NCI-H82 treated with DMSO at 0.1 percent for 48 hours (cell line): ENCODE results near the gene IQGAP3.

Experiments
- DNase-seq: peaks from one replicate; lab custom pipeline; 2025; ENCODE audit not compliant: unreplicated experiment; lab: John Stamatoyannopoulos, UW

IQGAP3 gene

GRCh38 chr1:156484480-156485058 lies 87.8 kb downstream of the IQGAP3 start:
- DNase-seq: no peak

DNA sequence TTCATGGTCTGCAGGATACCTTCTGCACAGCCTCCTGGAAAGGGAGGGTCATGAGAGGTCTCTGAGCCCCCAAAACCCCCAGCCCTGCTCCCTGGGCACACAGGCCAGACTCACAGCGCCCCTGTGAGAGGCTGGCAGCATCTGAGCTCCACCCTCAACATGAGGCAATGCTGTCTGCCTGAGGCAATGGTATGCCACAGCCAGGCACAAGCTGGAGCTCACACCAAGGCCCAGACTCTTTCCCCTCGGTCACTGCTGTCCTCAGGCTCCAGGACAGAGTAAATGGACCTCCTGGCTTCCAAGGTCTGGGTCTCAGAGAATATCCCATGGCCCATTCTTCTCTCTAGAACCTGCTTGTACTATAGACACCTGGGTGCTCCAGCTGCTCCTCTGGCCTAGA lies 89.0 kb downstream of the IQGAP3 start:
- DNase-seq: no peak

- DNase-seq: no peak
These were observed 90.1 kb downstream of the IQGAP3 start for GRCh38 chr1:156482276-156482675.

DNA sequence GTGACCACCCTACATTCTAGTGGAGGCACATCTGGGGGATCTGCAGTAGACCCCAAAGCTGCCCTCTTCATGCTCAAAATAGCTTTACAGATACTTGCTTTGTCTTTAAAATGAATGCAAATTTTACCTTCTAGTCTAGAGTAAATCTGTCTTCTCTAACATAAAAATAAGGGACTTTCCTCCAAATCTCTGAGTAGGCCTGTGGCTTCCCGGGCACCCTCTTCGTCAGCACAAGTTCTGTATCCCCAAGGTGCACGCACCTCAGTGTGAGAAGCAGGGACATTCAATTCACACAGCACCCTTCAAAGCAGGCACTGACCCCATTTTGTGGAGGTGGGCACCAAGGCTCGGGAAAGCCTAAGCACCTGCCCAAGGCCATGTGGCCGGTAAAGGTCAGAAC lies 90.8 kb downstream of the IQGAP3 start:
- no peak for DNase-seq

DNA sequence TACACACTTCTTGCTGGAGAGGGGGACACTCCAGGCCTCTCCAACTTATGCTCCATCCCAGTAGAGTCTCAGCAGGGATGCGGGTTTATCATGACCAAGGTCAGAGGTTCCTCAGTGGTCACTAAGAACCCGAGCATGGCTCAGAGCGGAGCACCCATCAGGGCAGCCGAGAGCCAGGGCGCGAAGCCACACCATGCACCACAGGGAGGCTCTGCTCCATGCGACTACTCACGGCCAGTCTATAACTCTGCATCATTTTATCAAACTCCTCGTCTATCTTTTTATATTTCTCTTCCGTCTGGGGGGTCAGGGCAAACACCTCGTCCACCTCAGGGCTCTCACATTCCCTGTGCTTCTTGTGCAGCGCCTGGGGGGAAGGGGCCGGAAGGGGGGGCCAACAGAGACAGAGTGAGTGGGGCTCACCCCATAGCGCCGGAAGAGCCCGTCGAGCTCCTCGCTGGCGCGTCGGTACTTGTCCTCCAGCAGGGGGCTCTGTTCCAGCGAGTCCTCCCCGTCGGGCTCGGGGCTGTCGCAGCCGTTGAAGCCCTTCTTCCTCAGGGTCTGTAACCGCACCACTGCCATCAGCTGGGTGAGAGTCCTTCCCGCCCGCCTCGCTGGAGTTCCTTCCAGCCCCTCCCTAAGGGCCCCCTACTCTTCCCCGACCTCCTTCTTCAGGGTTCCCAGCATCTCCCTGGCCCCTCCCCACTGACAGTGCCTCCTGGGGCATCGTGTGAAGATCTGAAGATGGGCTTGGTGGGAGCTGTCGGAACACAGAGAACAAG lies 91.8 kb downstream of the IQGAP3 start:
- DNase-seq: peak; percentile 48

DNA sequence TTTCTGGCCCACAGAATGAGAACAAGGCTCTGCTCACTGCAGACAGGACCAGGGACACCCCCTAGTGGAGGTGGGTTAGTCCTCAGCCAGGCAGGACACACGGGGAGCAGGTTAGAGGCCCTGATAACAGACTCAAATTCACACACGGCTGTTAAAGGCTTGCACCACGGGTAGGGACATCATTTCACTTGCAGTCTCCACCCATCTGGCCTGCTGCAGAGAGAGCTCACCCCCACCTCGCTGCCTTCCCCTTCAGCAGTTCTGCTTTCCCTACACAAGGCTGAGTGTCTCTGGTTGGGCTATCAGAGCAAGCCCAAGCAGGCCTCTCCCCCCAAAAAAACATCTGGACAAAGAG lies 92.4 kb downstream of the IQGAP3 start:
- no peak for DNase-seq

- no peak for DNase-seq
These were observed 93.0 kb downstream of the IQGAP3 start for GRCh38 chr1:156479093-156480015.

DNA sequence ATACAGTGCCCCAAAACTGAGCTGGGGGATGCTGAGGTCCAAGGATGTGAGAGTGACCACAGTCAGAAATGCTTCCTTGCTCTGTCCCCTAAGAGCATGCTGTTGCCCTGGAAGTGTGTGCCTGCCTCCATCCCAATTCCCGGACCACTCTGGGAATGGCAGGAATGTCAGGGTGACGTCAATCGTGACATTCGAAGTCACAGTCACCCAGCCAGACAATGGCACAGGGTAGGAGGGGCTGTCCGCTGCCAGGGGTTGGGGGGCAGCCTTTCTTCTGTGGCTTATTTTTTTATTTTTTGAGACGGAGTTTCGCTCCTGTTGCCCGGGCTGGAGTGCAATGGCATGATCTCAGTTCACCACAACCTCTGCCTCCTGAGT lies 94.1 kb downstream of the IQGAP3 start:
- no peak for DNase-seq

DNA sequence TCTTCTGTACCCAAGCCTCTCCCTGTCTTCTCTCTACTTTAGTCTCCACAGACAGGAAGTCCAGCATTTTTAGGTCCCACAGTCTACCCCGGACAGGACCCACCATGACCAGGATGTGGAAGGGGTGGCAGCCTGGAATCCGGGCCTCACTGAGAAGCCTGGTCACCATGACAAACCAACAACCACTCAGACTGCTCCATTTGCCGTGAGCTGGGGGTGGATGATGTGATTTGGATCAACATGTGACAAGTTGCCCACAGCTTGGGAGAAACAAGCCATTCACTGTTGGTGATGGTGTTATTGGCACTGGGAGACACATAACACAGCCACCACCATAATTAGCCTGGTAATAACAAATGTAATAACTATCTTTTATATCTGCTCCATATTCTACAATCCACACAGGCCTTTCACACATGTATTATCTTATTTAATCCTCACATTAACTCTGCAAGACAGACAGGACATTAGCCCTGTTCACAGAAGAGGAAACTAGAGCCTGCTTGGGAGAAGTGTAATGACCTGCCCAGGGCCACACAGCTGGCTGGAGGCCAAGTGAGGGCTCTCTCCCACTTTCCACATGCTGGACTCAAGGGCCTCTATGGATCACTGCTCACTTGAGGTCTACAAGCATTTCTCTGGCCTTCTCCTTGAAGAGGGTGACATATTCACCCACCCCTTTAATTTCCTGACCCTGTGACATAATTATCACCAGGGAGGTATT lies 94.7 kb downstream of the IQGAP3 start:
- DNase-seq: no peak

GRCh38 chr1:156476501-156477298 lies 95.7 kb downstream of the IQGAP3 start:
- no peak for DNase-seq

DNA sequence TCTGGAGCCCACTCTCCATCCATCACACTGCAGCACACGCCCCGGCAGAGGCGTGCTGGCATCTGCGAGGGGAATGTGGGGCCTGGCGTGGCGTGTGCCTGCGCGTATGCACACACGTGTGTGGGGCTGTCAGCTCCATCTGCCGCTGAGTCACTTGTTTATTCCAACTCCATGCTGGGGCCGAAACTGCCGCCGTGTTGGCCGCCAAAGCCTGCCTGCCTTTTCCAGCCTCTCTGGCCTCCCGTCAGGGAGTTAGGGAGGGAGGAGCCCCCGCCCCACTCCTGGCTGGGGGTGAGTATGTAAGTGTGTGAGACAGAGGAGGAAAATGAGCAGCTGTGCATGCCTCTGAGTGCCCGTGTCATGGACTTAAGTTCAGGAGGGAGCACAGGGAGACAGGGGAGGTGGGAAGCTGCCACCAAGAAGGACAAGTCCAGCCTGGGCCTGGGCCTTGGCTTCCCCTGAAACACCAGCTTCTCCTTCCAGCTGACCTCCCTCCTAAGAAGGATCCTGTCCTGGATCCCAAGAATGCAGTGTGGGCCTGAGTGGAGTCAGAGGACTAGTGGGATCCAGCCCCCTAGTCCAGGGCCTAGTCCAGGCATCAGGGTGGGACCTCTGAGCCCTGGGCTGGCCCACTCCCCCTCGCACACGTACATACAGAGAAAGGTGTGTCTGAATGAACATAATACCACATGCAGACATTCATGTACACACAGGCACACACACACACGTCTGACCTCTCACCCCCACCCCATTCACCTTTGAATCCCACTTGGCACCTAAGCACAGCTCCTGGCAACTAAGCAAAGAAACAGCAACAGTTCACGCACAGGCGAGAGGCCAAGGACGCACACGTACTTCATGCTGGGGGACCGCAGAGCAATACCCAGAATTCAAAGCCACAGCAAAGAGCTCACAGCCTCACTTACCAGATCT lies 96.5 kb downstream of the IQGAP3 start:
- no peak for DNase-seq
